GM12801 (cell line): Measurements from ENCODE around the gene STK38.

Source experiments
- CTCF ChIP-seq: IDR thresholded peaks from one replicate; pipeline ENCODE4 v1.5.1; 2011; ENCODE audit warnings: control low read depth; ENCODE audit not compliant: insufficient read length; ENCODE audit errors: extremely low read depth

The STK38 gene

GRCh38 chr6:36546920-36547645 is at the start of gene STK38:
TSS of gene STK38 (minus strand) at chr6:36547479. CDS start at chr6:36540202, 7,277 bp downstream.
- TF ChIP-seq CTCF, result no peak

- no peak for TF ChIP-seq CTCF
These were observed 49.1 kb upstream of the STK38 start for GRCh38 chr6:36596356-36596755.

- no peak for TF ChIP-seq CTCF
These were observed 47.8 kb upstream of the STK38 start for GRCh38 chr6:36594816-36595643.

GRCh38 chr6:36594029-36594815 is 46.9 kb upstream of the STK38 start, which contains the start of gene SRSF3:
TSS of gene SRSF3 (plus strand) at chr6:36594362. CDS start at chr6:36596763, 2,401 bp downstream.
- TF ChIP-seq CTCF, result no peak

GRCh38 chr6:36593569-36594028 is 46.3 kb upstream of the STK38 start:
- TF ChIP-seq CTCF, result no peak

GRCh38 chr6:36592221-36592655 is 45.0 kb upstream of the STK38 start:
- no peak for TF ChIP-seq CTCF

GRCh38 chr6:36590237-36590636 is 43.0 kb upstream of the STK38 start:
- TF ChIP-seq CTCF, result no peak
